K562 (cell line): Measurements from ENCODE around the gene HSBP1L1. TPM values are rescaled to one million over a fixed set of nuclear protein-coding genes. Genes with fewer than 3 reads are reported as not detected.

Experiments
- ATAC-seq: fragments of 200-7000 bp; cut with Tn5 transposase; 3 replicates; pipeline ENCODE4 v1.9.1; 2020; ENCODE audit warnings: moderate library complexity
- BruUV-seq: library from RNA; stranded (reverse); fragments of 400-500 nt; replicated peaks from 2 replicates; lab custom pipeline; 2021; lab: Mats Ljungman, UMichigan
- CTCF ChIA-PET: fragments of 300-600 bp; formaldehyde crosslinking; extraction: SDS; loops from one replicate; lab custom pipeline; 2021; ENCODE audit warnings: low intra/inter-chr PET ratio; lab: Yijun Ruan, JAX
- POLR2A ChIA-PET: fragments of 300-600, 350-650 bp; sonication (Branson Sonifier 250); formaldehyde crosslinking; extraction: SDS; loops from one replicate; lab custom pipeline; 2021; ENCODE audit warnings: antibody characterized with exemption, inconsistent platforms; lab: Yijun Ruan, JAX
- DNase-seq, 4 experiments: peaks; one replicate each; pipeline versions ENCODE4 v3.0.0 to v3.0.0-alpha.2; 2011 to 2018; ENCODE audit warnings: low spot score in 3 of 4, mixed read lengths in 3 of 4; ENCODE audit errors: extremely low read depth in 1 of 4
- FAIRE-seq: peaks from 2 replicates; lab custom pipeline; 2011; peaks lifted over from hg19 to GRCh38; lab: Jason Lieb, UNC
- H2AFZ ChIP-seq: 2 replicates; pipeline ENCODE4 v1.6.0; 2011; ENCODE audit warnings: low read depth, low read length, control low read depth, inconsistent platforms
- H3K27ac ChIP-seq: fragments of 200-600 bp; 3 replicates; pipeline ENCODE4 v1.8.0; 2011; ENCODE audit warnings: low read depth, mild to moderate bottlenecking, control low read depth, inconsistent platforms, low read length, moderate library complexity, mixed read lengths; ENCODE audit errors: extremely low read depth
- H3K27me3 ChIP-seq, 2 experiments: fragments of 300-600 bp in 1 of 2; 2 replicates in 1 of 2; 3 replicates in 1 of 2; pipeline versions ENCODE4 v1.6.0 to v1.8.0; 2011; ENCODE audit warnings: inconsistent platforms in 2 of 2, low read length in 2 of 2, mild to moderate bottlenecking in 1 of 2, mixed read lengths in 1 of 2, moderate library complexity in 1 of 2; ENCODE audit not compliant: control insufficient read depth in 2 of 2, insufficient read depth in 2 of 2
- H3K36me3 ChIP-seq: fragments of 300-600 bp; 3 replicates; pipeline ENCODE4 v1.8.0; 2011; ENCODE audit warnings: mild to moderate bottlenecking, low read length, inconsistent platforms; ENCODE audit not compliant: control insufficient read depth, insufficient read depth
- H3K4me1 ChIP-seq, 2 experiments: fragments of 200-600 bp in 1 of 2; replicated peaks in 1 of 2; 2 replicates in 1 of 2; 3 replicates in 1 of 2; pipeline versions ENCODE4 v1.5.1 to v1.8.0; 2011; ENCODE audit warnings: inconsistent platforms in 2 of 2, low read length in 2 of 2, mild to moderate bottlenecking in 1 of 2, mixed read lengths in 1 of 2, moderate library complexity in 1 of 2; ENCODE audit not compliant: control insufficient read depth in 2 of 2, insufficient read depth in 2 of 2
- H3K4me2 ChIP-seq: 2 replicates; pipeline ENCODE4 v1.6.1; 2011; ENCODE audit warnings: low read length, control low read depth, inconsistent platforms, mixed read lengths; ENCODE audit not compliant: insufficient read depth
- H3K4me3 ChIP-seq: fragments of 200-600 bp; sonication (generic), shearing (Covaris generic); 2 replicates; pipeline ENCODE4 v1.5.1; 2016; ENCODE audit warnings: control low read depth, inconsistent platforms
- H3K79me2 ChIP-seq: fragments of 200-600 bp; 3 replicates; pipeline ENCODE4 v1.8.0; 2011; ENCODE audit warnings: low read length, inconsistent platforms; ENCODE audit not compliant: control insufficient read depth, insufficient read depth
- H3K9ac ChIP-seq, 2 experiments: 2 replicates each; pipeline versions ENCODE4 v1.6.0 to v1.6.1; 2011; ENCODE audit warnings: low read depth in 2 of 2, low read length in 2 of 2, control low read depth in 1 of 2, inconsistent platforms in 1 of 2, mild to moderate bottlenecking in 1 of 2, mixed read lengths in 1 of 2; ENCODE audit not compliant: insufficient read depth in 1 of 2
- H3K9me1 ChIP-seq: one replicate; pipeline ENCODE4 v1.6.0; 2011; ENCODE audit warnings: inconsistent platforms, mild to moderate bottlenecking, low read length, moderate library complexity; ENCODE audit not compliant: control insufficient read depth, insufficient read depth
- H3K9me3 ChIP-seq: replicated peaks from 2 replicates; pipeline ENCODE4 v1.5.1; 2011; ENCODE audit warnings: low read depth, low read length, inconsistent platforms; ENCODE audit not compliant: control insufficient read depth, insufficient read depth
- H4K20me1 ChIP-seq: replicated peaks from 2 replicates; pipeline ENCODE4 v1.6.1; 2011; ENCODE audit warnings: low read length, inconsistent platforms, mixed read lengths; ENCODE audit not compliant: control insufficient read depth, insufficient read depth
- CBX8 ChIP-seq: fragments of 200-600 bp; sonication (generic); IDR thresholded peaks from 2 replicates; pipeline ENCODE4 v1.6.1; 2012; ENCODE audit warnings: borderline replicate concordance, mixed run types, low read depth, mild to moderate bottlenecking, moderate library complexity, mixed read lengths, low read length, control low read depth, inconsistent platforms; ENCODE audit not compliant: poor library complexity, severe bottlenecking; ENCODE audit errors: extremely low read depth
- SMC3 ChIP-seq: conservative IDR thresholded peaks from 2 replicates; pipeline ENCODE4 v1.6.1; 2011; ENCODE audit warnings: low read depth, low read length, improper control_type of control experiment; ENCODE audit not compliant: insufficient read depth
- XRCC4 ChIP-seq: IDR thresholded peaks from one replicate; pipeline ENCODE4 v1.6.1; 2011; ENCODE audit not compliant: insufficient read depth, insufficient read length; ENCODE audit errors: extremely low read depth
- ZNF165 ChIP-seq: fragments of 250-450 bp; sonication (Bioruptor Pico); IDR thresholded peaks from 2 replicates; pipeline ENCODE4 v1.4.0; 2020; ENCODE audit warnings: borderline replicate concordance
- ZNF184 ChIP-seq: sonication (generic); formaldehyde crosslinking; IDR thresholded peaks from 2 replicates; pipeline ENCODE4 v1.5.0; 2020; ENCODE audit warnings: missing genetic modification reagents
- ZNF655 ChIP-seq: fragments of 250-450 bp; sonication (Bioruptor Pico); IDR thresholded peaks from 2 replicates; pipeline ENCODE4 v1.5.0; 2021
- WGBS: fragments of 100-300 bp; shearing (Covaris generic); methylation state at CpG from one replicate; pipeline ENCODE4 v1.1.6; 2016; ENCODE audit warnings: low coverage, mixed read lengths; ENCODE audit not compliant: insufficient coverage; ENCODE audit errors: missing lambda C conversion rate; 5-methylcytosine and 5-hydroxymethylcytosine counted together
- in situ Hi-C: fragments of 300-500 bp; cut with MboI; formaldehyde crosslinking; loops from 4 replicates; pipeline ENCODE4 v1.15.0; 2018; ENCODE audit warnings: inconsistent platforms, mixed read lengths
- intact Hi-C: fragments of 100-400 bp; cut with micrococcal nuclease; formaldehyde crosslinking; loops from 2 replicates; pipeline ENCODE4 v1.14.2; 2022
- polyA plus RNA-seq, 8 experiments: library from polyadenylated mRNA; depleted of rRNA in 4 of 8; stranded (reverse) in 5 of 8; unstranded in 3 of 8; fragments of >200 nt; fragmentation: Nextera tagmentation in 2 of 8; fragmentation: Illumina TruSeq in 1 of 8; extraction: Ambion mirVana in 2 of 8; extraction: Trizol in 1 of 8; gene quantifications; 2 replicates each; pipeline versions ENCODE4 v1.2.1 to v1.2.3, GENCODE V29; 2011 to 2014; ENCODE audit warnings: inconsistent platforms in 1 of 8, missing spikeins in 1 of 8
- total RNA-seq, 7 experiments: library from RNA; depleted of rRNA in 6 of 7; stranded (reverse); fragments of >200 nt in 6 of 7; fragmentation: Illumina TruSeq in 2 of 7; extraction: Trizol in 2 of 7; gene quantifications; 2 replicates each; pipeline versions ENCODE4 v1.2.1 to v1.2.3, GENCODE V29; 2011 to 2021; ENCODE audit warnings: low replicate concordance in 1 of 7
- TF ChIP-seq, protein P1 (sequence below): IDR thresholded peaks from 2 replicates; pipeline ENCODE4 v1.6.1; 2014; ENCODE audit warnings: antibody characterized with exemption
- TF ChIP-seq, protein P2 (sequence below): fragments of 450-650 bp; IDR thresholded peaks from 2 replicates; pipeline ENCODE4 v1.6.1; 2017; ENCODE audit warnings: antibody characterized with exemption, mild to moderate bottlenecking

Gene HSBP1L1
- total and polyA plus RNA-seq, 9 of the 15 experiments (the other 6 are each of a cell fraction or from before 2014, with no cell fraction given): 0.24 to 0.36 TPM; not detected in 7

DNA sequence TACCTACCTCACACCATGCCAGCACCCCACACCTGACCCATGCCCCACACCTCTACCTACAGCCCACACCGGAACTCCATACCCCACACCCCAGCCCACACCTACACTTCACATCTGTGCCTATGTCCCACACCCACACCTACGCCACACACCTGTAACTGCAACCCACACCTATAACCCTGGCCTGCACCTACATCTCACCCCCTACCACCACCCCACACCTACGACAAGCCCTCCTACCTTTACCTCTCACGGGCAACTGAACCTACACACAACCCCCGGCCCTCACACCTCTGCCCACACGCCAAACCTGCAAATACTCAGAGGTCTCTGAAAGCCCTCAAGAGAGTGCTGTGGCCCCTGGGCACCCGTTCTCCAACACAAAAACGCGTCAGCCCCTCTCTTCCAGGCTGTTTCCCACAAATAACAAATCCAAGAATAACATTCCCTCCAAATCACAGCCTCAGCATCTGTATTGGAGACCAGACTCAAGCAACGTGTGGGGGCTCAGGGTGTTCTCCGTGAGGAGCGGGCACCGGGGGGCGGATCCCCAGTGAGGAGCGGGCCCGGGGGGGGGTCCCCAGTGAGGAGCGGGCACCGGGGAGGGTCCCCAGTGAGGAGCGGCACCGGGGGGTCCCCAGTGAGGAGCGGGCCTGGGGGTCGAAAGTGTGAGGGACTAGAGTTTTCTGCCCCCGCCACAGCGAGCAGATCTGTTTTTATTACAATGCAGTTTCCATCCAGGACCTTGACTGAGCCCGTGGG, 46.4 kb upstream of the HSBP1L1 start (continued):
- no peak for TF ChIP-seq XRCC4
- no peak for TF ChIP-seq ZNF655
- no peak for TF ChIP-seq SMC3
- no peak for TF ChIP-seq CBX8
- no peak for TF ChIP-seq ZNF184 (CRISPR knock-in tag)
- TF ChIP-seq, protein P1, sequence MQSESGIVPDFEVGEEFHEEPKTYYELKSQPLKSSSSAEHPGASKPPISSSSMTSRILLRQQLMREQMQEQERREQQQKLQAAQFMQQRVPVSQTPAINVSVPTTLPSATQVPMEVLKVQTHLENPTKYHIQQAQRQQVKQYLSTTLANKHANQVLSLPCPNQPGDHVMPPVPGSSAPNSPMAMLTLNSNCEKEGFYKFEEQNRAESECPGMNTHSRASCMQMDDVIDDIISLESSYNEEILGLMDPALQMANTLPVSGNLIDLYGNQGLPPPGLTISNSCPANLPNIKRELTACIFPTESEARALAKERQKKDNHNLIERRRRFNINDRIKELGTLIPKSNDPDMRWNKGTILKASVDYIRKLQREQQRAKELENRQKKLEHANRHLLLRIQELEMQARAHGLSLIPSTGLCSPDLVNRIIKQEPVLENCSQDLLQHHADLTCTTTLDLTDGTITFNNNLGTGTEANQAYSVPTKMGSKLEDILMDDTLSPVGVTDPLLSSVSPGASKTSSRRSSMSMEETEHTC: no peak
- TF ChIP-seq, all 486 proteins: peak for 0

GRCh38 chr18:79918615-79919011, 45.8 kb upstream of the HSBP1L1 start:
- Histone ChIP-seq H3K79me2 (no peaks in the 10 kb centered on the region), H3K4me2 (no peak overlapping the region), H3K4me1 (no peaks in the 10 kb centered on the region; a peak in 1 of 5 replicates), H3K9ac (no peak overlapping the region), H3K27ac (no peak overlapping the region), H3K9me1 (no peaks in the 10 kb centered on the region), H2AFZ (no peak overlapping the region), H4K20me1 (no peaks in the 10 kb centered on the region), H3K27me3 (no peaks in the 10 kb centered on the region), H3K36me3 (no peaks in the 10 kb centered on the region), H3K4me3 (no peak overlapping the region), H3K9me3 (0 out of 2 replicates have a peak, but pooled peaks cover 1% of the 10 kb centered on the region)
- 100% methylated on average over 1 of the region's 20 CpGs for WGBS
- intact Hi-C loops: no loop called here
- BruUV-seq: no TSS peak
- POLR2A ChIA-PET: interaction anchor here (0.7 kb wide), 1 partner anchor 25 kb away, joined by 4 read pairs; no protein-coding TSS in a partner anchor
- TF ChIP-seq ZNF165: no peak
- TF ChIP-seq, protein P2, sequence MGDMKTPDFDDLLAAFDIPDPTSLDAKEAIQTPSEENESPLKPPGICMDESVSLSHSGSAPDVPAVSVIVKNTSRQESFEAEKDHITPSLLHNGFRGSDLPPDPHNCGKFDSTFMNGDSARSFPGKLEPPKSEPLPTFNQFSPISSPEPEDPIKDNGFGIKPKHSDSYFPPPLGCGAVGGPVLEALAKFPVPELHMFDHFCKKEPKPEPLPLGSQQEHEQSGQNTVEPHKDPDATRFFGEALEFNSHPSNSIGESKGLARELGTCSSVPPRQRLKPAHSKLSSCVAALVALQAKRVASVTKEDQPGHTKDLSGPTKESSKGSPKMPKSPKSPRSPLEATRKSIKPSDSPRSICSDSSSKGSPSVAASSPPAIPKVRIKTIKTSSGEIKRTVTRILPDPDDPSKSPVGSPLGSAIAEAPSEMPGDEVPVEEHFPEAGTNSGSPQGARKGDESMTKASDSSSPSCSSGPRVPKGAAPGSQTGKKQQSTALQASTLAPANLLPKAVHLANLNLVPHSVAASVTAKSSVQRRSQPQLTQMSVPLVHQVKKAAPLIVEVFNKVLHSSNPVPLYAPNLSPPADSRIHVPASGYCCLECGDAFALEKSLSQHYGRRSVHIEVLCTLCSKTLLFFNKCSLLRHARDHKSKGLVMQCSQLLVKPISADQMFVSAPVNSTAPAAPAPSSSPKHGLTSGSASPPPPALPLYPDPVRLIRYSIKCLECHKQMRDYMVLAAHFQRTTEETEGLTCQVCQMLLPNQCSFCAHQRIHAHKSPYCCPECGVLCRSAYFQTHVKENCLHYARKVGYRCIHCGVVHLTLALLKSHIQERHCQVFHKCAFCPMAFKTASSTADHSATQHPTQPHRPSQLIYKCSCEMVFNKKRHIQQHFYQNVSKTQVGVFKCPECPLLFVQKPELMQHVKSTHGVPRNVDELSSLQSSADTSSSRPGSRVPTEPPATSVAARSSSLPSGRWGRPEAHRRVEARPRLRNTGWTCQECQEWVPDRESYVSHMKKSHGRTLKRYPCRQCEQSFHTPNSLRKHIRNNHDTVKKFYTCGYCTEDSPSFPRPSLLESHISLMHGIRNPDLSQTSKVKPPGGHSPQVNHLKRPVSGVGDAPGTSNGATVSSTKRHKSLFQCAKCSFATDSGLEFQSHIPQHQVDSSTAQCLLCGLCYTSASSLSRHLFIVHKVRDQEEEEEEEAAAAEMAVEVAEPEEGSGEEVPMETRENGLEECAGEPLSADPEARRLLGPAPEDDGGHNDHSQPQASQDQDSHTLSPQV: no peak
- in situ Hi-C loops: no loop called here
- DNase-seq: no peak
- no peak for FAIRE-seq
- CTCF ChIA-PET: no interaction called here
- no peak for ATAC-seq
